GM19324 (cell line): ENCODE measurements around the gene ANKS6.

Experiments
- ATAC-seq: cut with Tn5 transposase; IDR thresholded peaks from one replicate; pipeline ENCODE4 v1.9.1; 2021; ENCODE audit warnings: mild to moderate bottlenecking, moderate library complexity; ENCODE audit not compliant: unreplicated experiment, low FRiP score

ANKS6 gene

GRCh38 chr9:98818764-98819163, 22.4 kb upstream of the ANKS6 start:
- ATAC-seq = no peak

GRCh38 chr9:98815391-98815951, 19.1 kb upstream of the ANKS6 start:
- no peak for ATAC-seq

- ATAC-seq = no peak
Observed at GRCh38 chr9:98811051-98811650, 14.8 kb upstream of the ANKS6 start.

GRCh38 chr9:98810102-98810842, 13.9 kb upstream of the ANKS6 start:
- ATAC-seq = no peak

- ATAC-seq = no peak
Observed at GRCh38 chr9:98809311-98810101, 13.2 kb upstream of the ANKS6 start.

GRCh38 chr9:98808875-98809274, 12.5 kb upstream of the ANKS6 start:
- no peak for ATAC-seq

GRCh38 chr9:98808411-98808815, 12.1 kb upstream of the ANKS6 start:
- ATAC-seq = no peak

GRCh38 chr9:98807814-98808195, 11.4 kb upstream of the ANKS6 start:
- no peak for ATAC-seq

GRCh38 chr9:98807070-98807813, 10.9 kb upstream of the ANKS6 start, which contains the start of gene GALNT12:
Gene GALNT12 (plus strand): TSS chr9:98807670. CDS start chr9:98807699, 29 bp downstream.
- ATAC-seq = no peak

GRCh38 chr9:98806394-98807035, 10.2 kb upstream of the ANKS6 start:
- no peak for ATAC-seq

- ATAC-seq = no peak
Observed at GRCh38 chr9:98805506-98806272, 9.3 kb upstream of the ANKS6 start.

- ATAC-seq = no peak
Observed at GRCh38 chr9:98804083-98804482, 7.7 kb upstream of the ANKS6 start.

GRCh38 chr9:98801969-98802371, 5.6 kb upstream of the ANKS6 start:
- no peak for ATAC-seq

GRCh38 chr9:98801561-98801960, 5.2 kb upstream of the ANKS6 start:
- no peak for ATAC-seq

- ATAC-seq = no peak
Observed at GRCh38 chr9:98798254-98798653, 1.9 kb upstream of the ANKS6 start.

- ATAC-seq = no peak
Observed at GRCh38 chr9:98797491-98797890, 1.1 kb upstream of the ANKS6 start.

- peak; percentile 44 for ATAC-seq
Observed at GRCh38 chr9:98795970-98796363, 388 bp downstream of the ANKS6 start.

GRCh38 chr9:98795295-98795955, 930 bp downstream of the ANKS6 start:
- ATAC-seq = no peak

GRCh38 chr9:98794802-98795201, 1.6 kb downstream of the ANKS6 start:
- ATAC-seq = no peak
